ENCODE measurements around the gene LOXL3. TPM values are rescaled to one million over a fixed set of nuclear protein-coding genes. Genes with fewer than 3 reads are reported as not detected.
A peak's percentile ranks its signal among the peaks of the same experiment; 100 is the strongest.

The LOXL3 gene
- total and polyA plus RNA-seq, 2 donors (not counting 1 experiment from before 2014, with no cell fraction given): 0.97 to 1.2 TPM

DNA sequence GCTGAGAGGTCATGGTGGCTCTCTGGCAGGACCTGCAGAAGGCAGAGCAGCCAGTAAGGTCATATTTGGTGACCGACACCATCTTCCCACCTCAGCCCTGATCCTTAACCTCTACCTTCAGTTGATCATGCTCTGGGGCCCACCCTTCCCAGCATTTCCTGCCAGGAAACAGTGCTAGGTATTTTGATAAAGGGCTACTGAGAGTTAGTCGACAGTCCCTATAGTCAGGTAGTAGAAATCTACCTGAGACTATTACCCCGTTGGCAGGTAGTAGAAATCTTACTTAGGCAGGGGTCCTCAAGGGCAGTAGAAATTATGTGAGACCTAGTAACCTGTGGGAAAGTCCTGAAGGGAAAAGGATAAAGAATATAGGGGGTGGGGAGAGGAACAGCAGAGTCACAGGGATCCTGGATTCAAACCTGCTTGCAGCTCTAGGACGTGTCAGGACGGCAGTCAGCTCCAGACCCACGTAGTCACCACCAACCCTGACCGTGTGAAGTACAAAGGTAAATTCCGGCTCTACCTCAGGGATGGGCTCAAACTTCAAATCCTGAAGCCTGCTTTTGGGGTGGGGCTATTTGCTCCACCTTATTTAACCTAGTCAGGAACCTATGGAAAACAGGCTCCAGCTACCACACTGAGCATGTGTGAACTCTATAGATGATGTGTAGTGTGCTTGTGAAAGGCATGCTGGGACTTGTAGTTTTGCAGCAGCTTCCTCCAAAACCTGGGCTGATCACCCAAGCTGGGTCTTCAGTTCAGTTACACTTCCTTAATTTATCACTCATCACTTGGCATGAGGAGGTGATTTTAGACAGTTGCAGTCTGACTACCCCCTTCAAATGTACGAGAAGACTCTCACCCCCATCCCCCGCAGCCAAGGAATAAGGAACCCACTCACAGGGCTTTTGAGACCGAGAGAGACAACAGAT, 27.8 kb downstream of the LOXL3 start, which contains the start of gene DQX1:
Gene DQX1 (minus strand): TSS at position 515 of the 932 bp plus-strand sequence. CDS start 502 bp downstream, at position 13.
- intact Hi-C loops (cut with micrococcal nuclease): loop anchor here (5.0 kb wide), 2 partner anchors 789 to 1294 kb away; partner anchors contain the start of genes CCT7, PRADC1 and TPRKB
- H3K27ac Mint-ChIP-seq: peak within 1 kb of the TSS; percentile 84
- WGBS (ENCODE audit: insufficient coverage): 90% methylated on average over 5 of the region's 11 CpGs

More for the DNA sequence above, 27.8 kb downstream of the LOXL3 start, which contains the start of gene DQX1:
- TF ChIP-seq, protein P1, sequence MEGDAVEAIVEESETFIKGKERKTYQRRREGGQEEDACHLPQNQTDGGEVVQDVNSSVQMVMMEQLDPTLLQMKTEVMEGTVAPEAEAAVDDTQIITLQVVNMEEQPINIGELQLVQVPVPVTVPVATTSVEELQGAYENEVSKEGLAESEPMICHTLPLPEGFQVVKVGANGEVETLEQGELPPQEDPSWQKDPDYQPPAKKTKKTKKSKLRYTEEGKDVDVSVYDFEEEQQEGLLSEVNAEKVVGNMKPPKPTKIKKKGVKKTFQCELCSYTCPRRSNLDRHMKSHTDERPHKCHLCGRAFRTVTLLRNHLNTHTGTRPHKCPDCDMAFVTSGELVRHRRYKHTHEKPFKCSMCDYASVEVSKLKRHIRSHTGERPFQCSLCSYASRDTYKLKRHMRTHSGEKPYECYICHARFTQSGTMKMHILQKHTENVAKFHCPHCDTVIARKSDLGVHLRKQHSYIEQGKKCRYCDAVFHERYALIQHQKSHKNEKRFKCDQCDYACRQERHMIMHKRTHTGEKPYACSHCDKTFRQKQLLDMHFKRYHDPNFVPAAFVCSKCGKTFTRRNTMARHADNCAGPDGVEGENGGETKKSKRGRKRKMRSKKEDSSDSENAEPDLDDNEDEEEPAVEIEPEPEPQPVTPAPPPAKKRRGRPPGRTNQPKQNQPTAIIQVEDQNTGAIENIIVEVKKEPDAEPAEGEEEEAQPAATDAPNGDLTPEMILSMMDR (IDR thresholded peaks at IDR 0.05): no peak
- no peak for TF ChIP-seq EZH2 (IDR thresholded peaks at IDR 0.05; ENCODE audit: borderline replicate concordance, insufficient read depth, low read depth, low read length, poor library complexity, severe bottlenecking)
- Mint-ChIP-seq H3K4me1 (peaks cover 30% of the 10 kb centered on the region), H3K4me3 (peak within 1 kb of the TSS; percentile 59), H3K9me3 (ENCODE audit: insufficient read depth) (no peaks in the 10 kb centered on the region), H3K27me3 (no peaks in the 10 kb centered on the region)
- Histone ChIP-seq H3K27me3 (replicated peaks in 1 of 4; ENCODE audit: control extremely low read depth in 1 of 4, control insufficient read depth in 3 of 4, insufficient read depth in 4 of 4, low read length in 3 of 4) (peaks cover 0 to 2% (median 0%) of the 10 kb centered on the region in 4 experiments), H3K79me2 (ENCODE audit: control insufficient read depth, insufficient read depth, low read length) (peaks cover 20% of the 10 kb centered on the region), H3K9ac (ENCODE audit: low read length) (no peak within 1 kb of the TSS), H4K20me1 (ENCODE audit: control insufficient read depth, insufficient read depth, low read length, poor library complexity, severe bottlenecking) (peaks cover 17% of the 10 kb centered on the region), H3K4me2 (replicated peaks; ENCODE audit: low read depth, low read length, poor library complexity, severe bottlenecking) (peak within 1 kb of the TSS; percentile 1), H3K4me3 (ENCODE audit: control extremely low read depth in 1 of 5, extremely low read depth in 1 of 5, insufficient read depth in 1 of 5, low read depth in 2 of 5, low read length in 4 of 5) (no peak within 1 kb of the TSS), H3K9me3 (ENCODE audit: control extremely low read depth in 1 of 3, control insufficient read depth in 2 of 3, insufficient read depth in 1 of 3, low read length in 2 of 3) (no peaks in the 10 kb centered on the region), H3K4me1 (ENCODE audit: control insufficient read depth in 2 of 2, insufficient read depth in 2 of 2, low read length in 2 of 2) (peaks cover 28 to 35% of the 10 kb centered on the region in 2 donors), H2AFZ (ENCODE audit: insufficient read depth, low read depth, low read length, poor library complexity, severe bottlenecking) (no peak within 1 kb of the TSS), H3K36me3 (replicated peaks in 1 of 2; ENCODE audit: control extremely low read depth in 1 of 2, control insufficient read depth in 1 of 2, extremely low read depth in 1 of 2, insufficient read depth in 2 of 2, low read length in 1 of 2) (peaks cover 0 to 29% of the 10 kb centered on the region in 2 experiments), H3K27ac (ENCODE audit: low read length in 2 of 2) (peak within 1 kb of the TSS in 1 of 2 donors; percentile 54)
- ATAC-seq (ENCODE audit: low read depth): no peak
- ChIA-PET POLR2A (interaction anchor here (0.7 to 1.1 kb wide), 5 partner anchors 10 to 45 kb away, joined by 3 to 4 read pairs (median 3); partner anchors contain the start of genes CCDC142 and TTC31), CTCF (interaction anchor here (1.0 to 9.6 kb wide), 4 partner anchors 17 to 61 kb away, joined by 3 to 71 read pairs (median 6); partner anchors contain the start of genes CCDC142, PCGF1 and TTC31)
- DNase-seq: peak; percentile 84
